ENCODE measurements around the gene MBNL2.

MBNL2 gene

DNA sequence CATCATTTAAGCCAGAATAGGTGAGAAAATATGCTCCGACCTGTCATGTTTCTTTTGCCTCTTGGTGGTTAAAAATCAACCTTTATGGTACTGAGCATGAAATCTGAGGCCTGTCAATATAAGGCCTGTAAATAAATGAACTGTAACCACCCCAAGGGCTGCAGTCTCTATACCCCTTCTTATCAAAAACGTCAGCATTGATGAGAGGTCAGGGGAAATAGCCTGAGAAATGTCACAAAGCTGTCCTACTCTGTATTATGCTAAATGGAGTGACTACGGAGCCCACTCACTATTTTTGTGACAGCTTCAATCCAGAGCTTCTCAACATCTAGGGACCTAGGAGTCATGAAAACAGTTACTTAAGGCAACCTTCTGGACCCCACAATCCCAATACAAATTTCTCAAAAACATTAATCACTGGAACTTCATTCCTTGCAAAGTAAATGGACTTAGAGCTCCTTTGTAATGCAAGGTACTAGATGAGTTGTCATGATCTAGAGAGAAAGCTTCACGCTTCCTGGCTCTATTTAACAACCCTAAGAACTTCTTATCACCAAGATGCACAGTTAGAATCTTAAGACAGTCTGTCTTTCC is 209.1 kb downstream of the MBNL2 start:
- no peak for DNase-seq

DNA sequence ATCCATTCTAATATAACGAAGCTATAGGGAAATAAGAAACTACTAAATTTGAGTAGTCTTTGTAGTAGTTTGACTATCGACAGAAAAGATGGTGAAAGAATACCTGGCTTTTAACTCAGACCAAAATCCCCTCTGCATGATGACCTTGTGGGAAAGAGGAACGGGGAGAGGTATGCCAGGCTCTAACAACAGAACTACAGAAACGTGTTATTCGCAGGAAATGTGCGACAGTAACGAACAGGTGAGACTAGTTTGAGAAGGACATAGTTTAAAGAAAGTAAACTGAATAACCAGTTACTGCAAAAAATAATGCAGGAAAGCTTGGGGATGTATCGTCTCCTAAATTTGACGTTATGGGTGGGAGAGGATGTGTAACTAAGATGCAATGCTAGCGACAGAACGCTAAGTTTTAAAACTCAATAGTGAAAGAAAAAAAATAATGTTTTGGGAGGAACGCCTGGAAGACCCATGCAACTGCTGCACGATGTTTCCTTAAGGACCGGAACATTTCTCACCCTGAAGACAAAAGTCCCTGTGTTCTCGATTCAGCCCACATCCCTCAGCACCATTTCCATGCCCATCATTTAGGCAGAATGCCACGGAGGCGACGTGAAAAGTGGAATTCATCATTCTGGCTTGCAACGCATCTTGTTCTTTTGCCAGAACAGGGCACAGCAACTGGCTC is 210.2 kb downstream of the MBNL2 start:
- no peak for DNase-seq

DNA sequence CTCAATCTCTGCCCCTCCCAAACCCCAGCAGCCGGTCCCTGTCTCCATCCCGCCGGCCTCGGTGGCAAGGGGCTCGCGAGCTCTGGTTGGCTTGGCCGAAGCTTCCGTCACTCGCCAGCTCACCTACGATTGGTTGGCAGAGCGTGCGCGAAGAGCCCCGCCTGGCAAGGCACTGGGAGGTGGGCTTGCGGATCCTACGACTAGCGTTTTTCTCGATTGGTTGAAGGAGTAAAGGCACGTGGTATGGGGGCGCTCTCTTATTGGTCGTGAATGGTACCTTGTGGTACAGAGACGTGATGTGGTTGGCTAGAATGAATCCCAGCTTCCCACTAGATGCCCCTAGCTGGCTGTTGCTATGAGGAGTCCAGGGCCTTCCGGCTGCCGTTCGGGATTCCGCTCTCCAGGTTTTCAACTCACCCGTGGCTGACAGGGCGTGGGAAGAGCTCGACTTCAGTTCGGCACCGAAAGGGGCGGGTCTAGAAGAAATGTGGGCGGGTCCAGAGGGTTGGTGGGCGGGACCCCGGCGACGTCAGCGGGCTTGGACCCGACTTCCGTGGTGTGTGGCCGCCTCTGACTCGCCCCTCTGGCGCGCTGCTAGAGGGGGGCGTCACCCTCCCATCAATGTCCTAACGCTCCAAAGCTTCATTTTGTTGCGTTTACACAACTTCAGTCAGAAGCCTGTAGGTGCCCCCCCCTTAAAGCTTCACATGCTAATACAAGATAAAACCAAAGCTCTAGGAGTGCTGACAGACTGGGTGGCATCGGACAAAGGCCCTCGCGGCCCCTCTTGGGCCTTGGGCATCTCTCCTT is 211.0 kb downstream of the MBNL2 start:
- peak; percentile 100 for DNase-seq

DNA sequence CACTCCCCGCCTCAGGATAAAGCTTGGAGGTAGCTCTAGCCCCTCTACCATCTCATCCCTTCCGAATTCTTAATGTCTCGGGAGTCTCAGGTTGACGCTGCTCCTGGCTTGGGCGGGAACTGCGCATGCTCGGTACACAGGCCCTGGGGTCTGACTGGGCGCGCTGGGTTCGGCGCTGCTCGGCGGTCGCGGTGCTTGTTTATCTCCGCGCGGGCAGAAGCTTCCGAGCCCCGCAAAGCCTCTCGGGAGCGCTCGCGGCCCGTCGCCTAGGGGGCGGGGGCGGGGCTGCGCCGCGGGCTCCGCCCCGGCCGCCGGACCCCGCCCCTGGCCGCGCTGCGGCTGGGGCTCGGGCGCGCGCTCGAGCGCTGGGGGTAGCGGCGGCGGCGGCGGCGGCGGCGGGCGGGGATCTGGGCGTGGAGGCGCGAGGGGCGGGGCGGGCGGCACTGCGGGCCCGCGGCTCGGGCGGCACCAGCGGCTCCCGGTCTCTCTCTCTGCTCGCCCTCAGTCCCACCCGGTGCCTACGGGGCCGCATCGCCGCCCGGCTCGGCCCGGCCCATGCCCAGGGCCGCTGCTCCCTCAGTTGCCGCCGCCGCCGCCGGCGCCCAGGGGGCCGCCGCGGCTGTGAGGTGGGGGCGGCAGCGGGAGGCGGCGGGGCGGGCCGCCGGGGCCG is 211.7 kb downstream of the MBNL2 start, which contains the start of gene RAP2A:
Gene RAP2A (plus strand): TSS at position 443 of the 670 bp plus-strand sequence. CDS start 302 bp downstream, outside the sequence.
- DNase-seq: peak; percentile 91

DNA sequence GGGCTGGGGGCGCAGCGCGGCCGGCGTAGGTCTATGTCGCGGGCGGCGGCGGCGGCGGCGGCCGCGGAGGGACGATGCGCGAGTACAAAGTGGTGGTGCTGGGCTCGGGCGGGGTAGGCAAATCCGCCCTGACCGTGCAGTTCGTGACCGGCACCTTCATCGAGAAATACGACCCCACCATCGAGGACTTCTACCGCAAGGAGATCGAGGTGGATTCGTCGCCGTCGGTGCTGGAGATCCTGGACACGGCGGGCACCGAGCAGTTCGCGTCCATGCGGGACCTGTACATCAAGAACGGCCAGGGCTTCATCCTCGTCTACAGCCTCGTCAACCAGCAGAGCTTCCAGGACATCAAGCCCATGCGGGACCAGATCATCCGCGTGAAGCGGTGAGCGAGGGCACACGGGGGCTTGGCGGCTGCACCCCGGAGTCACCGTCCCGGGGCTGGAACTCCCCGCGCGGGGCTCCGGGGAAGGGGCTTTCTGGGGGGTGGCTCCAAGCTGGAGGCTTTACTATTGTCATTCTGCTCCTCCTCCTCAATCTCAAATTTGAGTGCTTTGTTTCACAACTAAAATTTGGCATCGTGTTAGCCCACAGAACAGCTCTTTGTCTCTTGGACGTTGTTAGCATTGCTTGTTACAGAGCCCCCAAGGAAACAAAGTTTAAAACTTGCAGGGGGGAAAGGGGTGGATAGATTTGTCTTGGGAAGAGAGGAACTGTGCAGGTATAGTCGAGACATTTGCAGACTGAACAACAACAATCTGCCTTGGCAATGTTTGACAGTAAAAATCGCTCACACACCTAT is 212.5 kb downstream of the MBNL2 start:
- peak; percentile 72 for DNase-seq

DNA sequence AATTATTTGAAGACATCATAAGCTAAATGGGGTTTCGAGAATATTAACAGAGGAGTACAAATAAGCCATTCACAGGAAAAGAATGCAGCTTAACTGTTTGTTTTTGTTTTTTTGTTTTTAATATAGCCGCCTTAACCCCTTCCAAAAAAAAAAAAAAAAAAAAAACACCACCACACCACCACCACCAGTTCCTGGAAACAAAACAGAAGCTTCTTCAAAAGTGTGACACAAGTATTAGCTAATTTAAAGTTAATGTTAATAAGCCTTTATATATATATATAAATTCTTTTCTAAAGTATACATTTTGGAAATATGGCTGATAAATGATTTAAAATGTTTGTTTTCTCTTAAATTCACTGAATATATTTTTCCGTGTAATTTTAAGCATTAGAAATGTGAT is 213.2 kb downstream of the MBNL2 start:
- no peak for DNase-seq

DNA sequence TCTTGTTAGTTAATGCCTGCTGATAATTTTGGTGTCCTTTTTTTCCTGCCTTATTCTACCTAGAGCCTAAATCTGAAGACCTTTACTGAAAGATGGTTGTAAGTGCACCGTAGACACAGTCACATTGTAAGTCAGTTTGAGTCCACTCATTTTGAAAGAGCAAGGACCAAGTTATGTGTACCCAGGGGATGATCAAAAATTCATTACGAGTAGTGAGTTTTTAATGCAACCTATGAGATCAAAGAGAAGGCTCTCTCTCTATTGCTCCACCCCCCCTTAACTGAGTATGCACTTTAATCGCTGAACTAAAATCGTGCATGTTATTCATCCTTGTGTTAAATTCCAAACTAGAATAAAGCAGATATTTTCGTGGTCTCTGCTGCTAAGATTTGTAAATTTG is 213.7 kb downstream of the MBNL2 start:
- peak; percentile 40 for DNase-seq

DNA sequence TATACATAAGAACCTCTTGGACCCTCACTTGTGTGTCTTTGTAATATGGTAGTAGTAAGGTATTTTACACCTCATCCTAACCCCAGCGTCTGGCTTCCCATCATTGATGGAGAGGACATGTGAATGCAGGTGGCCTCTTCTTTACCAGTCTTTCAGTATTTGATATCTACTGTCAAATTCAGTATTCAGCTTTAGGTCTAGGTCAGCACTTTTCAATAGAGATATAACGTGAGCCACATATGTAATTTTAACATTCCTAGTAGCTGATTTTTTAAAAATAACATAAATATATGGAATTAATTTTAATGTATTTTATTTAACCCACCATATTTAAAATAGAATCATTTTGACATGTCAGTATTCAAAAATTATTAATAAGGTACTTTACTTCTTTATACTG is 214.7 kb downstream of the MBNL2 start:
- DNase-seq: no peak

DNA sequence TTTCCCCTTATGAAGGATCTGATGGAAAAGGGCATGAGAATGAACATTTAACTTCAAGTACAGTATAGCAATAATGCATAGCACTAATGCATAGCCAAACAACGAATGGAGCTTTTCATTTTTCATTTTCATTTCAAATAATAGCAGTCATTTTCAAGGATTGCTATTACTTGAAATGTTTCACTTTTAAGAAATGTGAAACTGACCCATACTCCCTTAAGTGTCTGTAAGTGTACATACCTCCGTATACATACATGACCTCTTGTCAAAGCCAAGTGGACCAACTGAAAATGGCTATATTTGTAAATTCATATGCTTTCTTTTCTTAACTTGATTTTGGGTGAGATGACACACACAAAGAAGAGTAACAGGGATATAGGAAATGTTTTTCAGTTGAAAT is 215.6 kb downstream of the MBNL2 start:
- DNase-seq: no peak

DNA sequence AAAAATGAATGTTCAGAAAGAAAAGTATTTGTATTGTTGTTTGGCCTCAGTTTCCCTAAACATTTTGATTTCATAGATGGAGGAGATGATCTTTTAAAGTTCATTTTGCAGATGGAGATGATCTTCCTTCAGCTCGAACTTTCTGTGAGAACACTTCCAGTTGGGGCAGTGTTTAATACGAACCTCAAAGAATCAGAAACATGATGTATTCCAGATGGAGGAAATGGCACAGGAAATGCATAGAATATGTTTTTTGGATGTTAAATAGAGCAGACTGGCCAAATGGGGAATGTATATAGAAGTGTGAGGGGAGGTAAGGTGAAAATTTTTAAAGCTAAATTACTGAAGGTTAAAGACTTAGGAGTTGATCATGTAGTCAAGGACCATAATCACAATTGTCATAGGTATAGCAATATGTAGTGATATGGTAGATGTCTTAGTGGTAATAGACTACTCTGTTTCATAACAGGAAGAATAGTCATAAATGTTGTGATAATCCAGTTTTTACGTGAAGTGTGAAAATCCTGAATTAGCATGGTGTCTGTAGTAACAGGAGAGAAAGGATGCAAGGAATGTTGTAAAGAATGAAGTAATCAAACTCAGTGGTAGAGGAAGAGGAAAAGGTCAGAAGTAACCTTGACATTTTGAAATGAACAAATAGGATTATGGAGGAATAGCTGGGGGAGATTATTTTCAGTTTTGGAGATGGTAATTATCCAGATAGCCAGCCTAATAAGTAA is 216.9 kb downstream of the MBNL2 start:
- DNase-seq: no peak

DNA sequence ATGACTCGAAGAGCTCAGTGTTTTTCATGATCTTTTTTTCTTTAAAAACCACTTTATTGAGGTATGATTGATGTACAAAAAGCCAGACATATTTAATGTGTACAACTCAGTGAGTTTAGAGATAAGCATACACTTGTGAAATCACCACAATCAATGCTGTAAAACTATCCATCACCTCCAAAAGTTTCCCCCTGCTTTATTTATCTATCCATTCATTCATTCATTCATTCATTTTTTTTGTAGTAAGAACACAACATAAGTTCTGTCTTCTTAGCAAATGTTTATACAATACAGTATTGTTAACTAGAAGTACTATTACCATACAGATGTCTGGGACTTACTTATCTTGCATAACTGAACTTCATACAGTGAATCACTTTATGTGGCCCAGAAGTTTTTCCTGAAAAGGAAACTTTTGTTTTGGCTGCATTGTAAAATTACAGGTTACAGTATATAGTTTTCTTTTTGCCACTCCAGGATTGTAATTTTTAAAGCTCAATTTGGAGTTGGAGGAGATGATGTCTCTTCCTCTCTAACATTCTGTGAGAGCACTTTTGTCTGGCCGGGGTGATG is 218.6 kb downstream of the MBNL2 start:
- DNase-seq: no peak

DNA sequence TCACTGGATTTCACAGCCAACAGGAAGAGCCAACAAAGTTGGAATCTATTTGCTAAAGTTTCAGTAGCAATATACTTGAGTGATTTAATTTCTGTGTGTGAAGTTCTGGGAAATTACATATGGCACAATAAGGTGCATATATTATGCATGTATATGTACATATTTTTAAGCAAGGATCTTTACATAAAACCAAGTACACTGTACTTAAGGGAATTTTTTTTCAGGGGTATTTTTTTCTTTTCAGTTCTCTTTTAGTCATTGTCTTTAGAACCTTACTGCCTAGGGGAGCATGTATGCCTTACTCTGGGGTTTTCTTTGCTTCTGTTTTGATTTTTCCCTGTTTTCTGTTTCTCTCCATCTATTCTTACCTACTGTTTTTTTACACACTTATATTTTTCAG is 219.2 kb downstream of the MBNL2 start:
- no peak for DNase-seq
